Urothelium cell line (cell line): ENCODE results near the gene MCM7.

ENCODE experiments used
- DNase-seq: peaks from one replicate; pipeline ENCODE4 v3.0.0; 2011; ENCODE audit warnings: low spot score, mixed read lengths
- FAIRE-seq: peaks from 2 replicates; lab custom pipeline; 2011; peaks lifted over from hg19 to GRCh38; lab: Jason Lieb, UNC

The MCM7 gene

GRCh38 chr7:100124301-100125230 lies 23.4 kb upstream of the MCM7 start:
- FAIRE-seq = no peak
- no peak for DNase-seq

GRCh38 chr7:100122568-100122967 lies 21.4 kb upstream of the MCM7 start:
- DNase-seq (no peak), FAIRE-seq (no peak)

GRCh38 chr7:100122067-100122466 lies 20.9 kb upstream of the MCM7 start:
- FAIRE-seq (no peak), DNase-seq (no peak)

- DNase-seq (no peak), FAIRE-seq (no peak)
Observed at GRCh38 chr7:100120733-100121036, 19.5 kb upstream of the MCM7 start.

DNA sequence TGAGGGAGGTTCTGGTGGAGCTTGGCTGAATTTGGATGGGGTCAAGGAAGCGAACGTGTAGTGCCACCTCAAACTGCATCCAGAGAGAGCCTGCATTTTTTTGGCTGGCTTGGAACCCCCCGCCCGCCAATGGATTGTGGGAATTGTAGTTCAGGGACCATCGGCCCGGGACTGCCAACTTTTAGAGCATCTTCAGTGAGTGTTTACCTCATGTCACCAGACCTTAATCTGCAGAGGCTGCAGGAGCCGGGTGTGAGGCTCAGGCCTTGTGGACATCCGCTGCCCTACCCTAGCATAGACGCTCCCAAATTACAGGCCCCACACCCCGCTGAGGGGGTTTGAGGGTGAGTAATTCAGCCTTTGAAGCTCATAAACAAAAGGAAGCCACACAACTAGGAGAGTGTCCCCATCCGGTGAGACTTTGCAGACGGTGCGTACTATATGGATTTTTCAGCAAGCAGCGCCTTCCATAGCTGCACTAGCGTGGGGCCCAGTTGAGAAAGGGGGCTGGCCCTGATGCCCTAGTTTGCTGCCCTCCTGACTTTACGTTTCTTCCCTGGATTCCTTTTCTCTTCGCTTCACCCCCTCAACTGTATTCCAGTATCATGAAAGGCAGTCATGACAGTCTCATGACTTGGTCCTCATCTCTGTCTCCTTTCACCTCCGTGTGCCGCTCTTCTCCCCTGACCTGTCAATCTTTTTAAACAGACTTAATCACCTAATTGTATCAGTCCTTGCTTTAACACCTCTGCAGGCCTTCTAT lies 19.0 kb upstream of the MCM7 start:
- FAIRE-seq (no peak), DNase-seq (peak; percentile 89)

DNA sequence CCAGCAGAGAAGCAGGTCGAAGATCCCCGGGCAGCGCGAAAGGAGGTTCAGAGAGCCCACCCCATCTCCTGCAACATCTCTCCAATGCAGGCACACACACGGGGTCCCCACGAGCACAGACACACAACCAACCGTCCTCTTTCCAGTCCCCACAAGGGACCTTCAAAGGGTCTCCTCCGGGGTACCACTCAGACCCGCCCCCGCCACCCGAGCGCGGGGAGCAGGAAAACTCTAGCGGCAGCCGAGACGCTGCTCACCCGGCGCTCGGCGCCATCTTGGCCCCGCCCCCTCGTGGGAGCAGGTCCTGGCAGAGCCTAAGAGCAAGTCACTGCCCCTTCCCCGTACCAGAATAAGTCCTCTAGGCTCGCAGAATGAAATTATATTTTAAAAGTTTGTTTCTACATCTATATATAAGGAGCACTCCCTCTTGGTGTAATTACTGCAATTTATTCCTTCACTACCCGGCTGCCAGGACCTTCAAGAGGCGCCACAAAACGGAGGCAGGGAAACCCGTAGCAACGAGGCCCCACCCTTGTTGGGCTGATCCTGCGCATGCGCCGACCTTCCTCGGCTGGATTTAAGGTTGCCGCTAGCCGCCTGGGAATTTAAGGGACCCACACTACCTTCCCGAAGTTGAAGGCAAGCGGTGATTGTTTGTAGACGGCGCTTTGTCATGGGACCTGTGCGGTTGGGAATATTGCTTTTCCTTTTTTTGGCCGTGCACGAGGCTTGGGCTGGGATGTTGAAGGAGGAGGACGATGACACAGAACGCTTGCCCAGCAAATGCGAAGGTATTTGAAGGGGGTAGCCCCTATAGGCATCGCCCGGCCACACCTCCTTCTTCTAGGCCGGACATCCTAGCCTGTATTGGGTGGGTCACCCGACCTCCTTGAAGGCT lies 18.1 kb upstream of the MCM7 start, which contains the start of the genes CNPY4 and TAF6:
CNPY4 (plus strand) TSS at position 563 of the 898 bp plus-strand sequence; CDS start at position 674, 111 bp downstream.
TAF6 (minus strand) TSS at position 287 of the 898 bp plus-strand sequence. CDS start 5,149 bp downstream, outside the sequence.
- DNase-seq = peak; percentile 100
- FAIRE-seq = peak; percentile 79

DNA sequence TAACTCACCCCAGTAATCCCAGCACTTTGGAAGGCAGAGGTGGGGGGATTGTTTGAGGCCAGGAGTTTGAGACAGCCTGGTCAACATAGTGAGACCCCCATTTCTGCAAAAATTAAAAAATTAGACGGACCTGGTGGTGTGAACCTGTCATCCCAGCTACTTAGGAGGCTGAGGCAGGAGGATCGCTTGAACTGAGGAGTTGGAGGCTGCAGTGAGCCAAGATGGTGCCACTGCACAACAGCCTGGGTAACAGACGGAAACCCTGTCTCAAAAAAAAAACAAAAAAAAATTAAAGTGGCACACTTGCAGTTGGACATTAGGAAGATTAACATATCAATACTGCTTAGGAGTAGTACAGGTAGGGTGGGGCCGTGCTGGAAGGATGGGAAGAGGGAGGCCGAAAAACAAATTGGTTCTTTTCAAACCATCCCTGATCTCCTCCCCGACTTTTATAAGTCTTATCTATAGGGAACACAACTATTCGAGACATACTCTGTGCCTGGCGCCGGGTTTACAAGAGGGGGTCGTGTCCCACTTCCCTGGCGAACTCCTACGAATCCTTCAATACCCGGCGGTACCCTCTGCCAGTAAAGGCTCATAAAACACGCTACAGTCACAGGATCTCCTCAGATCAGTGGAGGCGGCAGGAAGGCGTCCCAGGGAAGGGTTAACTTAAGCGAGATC lies 17.3 kb upstream of the MCM7 start:
- FAIRE-seq (no peak), DNase-seq (no peak)

GRCh38 chr7:100115026-100115425 lies 13.8 kb upstream of the MCM7 start:
- DNase-seq = no peak

DNA sequence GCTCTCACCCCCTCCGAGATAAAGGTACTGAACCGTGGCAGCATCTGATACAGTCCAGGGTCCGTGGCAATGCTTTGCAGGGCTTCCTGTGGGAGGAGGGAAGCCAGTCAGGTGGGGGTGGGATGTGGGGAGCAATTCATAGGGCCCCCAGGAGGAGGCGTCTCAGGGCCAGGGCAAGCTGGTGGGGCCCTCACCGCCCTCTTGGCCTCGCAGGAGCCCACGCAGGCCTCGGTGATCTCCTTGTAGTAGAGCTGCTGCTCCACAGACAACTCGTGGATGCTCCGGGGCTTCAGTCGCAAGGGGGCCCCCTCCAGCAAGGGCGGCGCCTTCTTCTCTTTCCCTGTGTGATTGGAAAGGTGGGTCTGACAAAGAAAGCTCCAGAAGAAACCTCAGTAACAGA lies 10.7 kb upstream of the MCM7 start:
- FAIRE-seq (no peak), DNase-seq (no peak)

More at GRCh38 chr7:100115026-100115425, 13.8 kb upstream of the MCM7 start:
- FAIRE-seq = no peak

DNA sequence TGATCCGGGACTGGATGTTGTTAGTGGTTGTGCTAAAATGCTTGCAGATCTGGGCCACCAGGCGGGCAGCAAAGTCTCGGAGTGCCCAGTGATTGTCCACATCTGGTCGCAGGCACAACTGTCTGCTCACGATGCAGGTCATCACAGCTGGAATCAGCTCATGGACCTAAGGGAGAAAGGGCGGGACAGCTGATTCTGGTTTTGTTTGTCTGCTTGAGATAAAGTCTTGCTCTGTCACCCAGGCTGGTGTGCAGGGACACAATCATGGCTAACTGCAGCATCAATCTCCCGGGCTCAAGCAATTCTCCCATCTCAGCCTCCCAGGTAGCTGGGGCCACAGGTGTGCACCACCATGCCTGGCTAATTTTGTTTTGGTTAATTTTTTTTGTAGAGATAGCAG lies 10.0 kb upstream of the MCM7 start:
- FAIRE-seq = no peak

GRCh38 chr7:100109521-100110163 lies 8.4 kb upstream of the MCM7 start:
- no peak for DNase-seq
- FAIRE-seq = peak; percentile 73

More for the DNA sequence above, 10.0 kb upstream of the MCM7 start:
- no peak for DNase-seq

GRCh38 chr7:100107890-100108289 lies 6.7 kb upstream of the MCM7 start:
- no peak for FAIRE-seq
- no peak for DNase-seq

DNA sequence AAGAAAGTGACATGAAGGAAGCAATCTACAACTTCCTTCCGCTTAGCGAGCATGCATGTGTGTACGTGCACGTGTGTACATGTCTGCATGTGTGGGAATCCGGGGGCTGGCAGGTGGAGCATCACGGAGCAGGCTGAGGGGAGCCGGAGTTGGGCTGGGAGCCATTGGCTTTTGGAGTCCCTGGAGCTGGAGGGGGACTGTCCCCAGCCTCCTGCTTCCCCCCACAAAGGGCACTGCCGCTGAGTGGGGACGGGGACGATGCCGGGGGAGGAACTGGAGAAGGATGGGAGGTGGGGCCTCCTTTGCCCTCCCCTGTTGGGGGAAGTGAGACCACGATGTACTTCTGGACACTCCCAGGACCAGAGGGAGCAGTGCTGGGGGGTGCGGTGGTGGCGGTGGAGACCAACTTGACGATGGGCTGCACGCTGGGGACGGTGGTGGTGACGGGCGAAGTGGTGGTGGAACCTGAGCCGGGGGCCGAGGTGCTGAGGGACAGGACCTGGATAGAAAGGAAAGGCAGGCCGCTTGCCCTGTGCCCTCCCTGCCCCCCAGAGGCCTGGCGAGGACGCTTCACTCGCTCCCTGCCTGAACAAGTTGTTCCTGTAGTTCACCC lies 6.0 kb upstream of the MCM7 start:
- DNase-seq = no peak
- peak; percentile 5 for FAIRE-seq

DNA sequence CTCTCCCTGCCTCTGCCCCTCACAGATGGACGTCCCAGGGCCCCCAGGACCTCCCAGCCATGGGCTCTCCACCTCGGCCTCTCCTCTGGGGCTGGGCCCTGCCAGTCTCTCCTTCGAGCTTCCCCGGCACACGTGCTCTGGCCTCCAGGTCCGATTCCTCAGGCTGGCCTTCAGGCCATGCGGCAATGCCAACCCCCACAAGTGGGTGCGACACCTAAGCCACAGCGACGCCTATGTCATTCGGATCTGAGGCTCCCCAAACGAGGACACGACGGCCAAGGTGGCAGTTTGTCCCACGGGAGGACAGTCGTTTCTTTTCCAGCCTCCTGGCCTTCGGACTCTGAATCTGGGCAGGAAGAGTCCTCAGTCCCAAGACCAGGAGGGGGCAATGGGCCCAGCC lies 5.4 kb upstream of the MCM7 start:
- FAIRE-seq = no peak
- no peak for DNase-seq

- no peak for FAIRE-seq
- DNase-seq = no peak
Observed at GRCh38 chr7:100105534-100105933, 4.3 kb upstream of the MCM7 start.

DNA sequence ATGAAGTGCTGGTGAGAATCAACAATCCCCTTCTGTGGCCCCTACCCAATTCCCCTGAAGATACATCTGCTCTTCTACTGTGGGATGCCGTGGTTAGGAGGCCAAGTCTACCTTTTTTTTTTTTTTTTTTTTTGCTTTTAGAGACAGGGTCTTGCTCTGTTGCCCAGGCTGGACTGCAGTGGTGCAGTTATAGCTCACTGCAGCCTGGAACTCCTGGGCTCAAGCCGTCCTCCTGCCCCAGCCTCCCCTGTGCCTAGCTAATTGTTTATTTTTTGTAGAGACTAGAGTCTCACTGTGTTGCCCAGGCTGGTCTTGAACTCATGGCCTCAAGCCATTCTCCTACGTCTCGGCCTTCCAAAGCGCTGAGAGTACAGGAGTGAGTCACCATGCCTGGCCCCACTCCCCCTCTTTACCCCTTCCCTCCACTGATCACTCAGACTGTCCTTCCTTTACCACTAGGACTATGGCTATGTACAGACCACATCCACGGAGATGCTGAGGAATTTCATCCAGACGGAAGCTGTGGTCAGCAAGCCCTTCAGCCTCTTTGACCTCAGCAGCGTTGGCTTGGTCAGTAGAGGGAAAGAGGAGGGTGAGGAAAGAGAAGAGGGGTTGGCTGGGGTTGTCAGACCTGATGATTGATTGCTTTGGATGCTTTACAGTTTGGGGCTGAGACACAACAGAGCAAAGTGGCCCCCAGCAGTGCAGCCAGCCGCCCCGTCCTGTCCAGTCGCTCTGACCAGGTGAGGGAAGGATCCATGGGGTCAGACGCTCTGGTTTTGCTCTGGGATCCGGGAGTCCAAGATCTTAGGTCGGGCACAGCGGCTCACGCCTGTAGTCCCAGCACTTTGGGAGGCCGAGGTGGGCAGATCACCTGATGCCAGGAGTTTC lies 2.0 kb upstream of the MCM7 start:
- FAIRE-seq = no peak
- no peak for DNase-seq

DNA sequence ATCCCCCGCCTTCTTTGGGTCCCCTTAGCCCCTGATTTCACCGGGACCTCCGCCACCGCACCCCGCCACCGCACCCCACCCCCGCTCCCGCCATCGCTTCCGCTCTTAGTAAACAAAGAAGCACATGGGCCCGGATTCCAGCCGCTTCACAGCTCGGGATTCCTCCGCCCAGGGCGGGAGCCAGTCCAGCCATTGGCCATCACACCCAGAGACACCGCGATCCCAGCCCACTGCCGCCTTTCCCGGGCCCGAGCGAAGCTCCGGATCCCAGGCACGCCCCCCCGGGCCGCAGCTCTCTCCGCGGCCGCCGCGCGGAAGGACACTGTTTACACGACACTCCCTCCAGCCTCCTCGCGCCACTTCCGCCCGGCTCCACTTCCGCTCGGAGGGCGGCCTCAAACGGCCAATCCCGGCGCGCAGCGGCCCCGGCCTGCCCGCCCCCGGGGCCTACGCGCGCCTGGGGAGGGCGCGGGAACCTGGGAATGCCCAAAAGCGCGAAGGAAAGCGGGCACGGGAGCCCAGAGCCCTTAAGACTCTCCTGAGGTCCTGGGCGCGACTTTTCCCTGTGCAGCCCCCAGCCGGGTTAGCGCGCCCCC lies 679 bp downstream of the MCM7 start:
- DNase-seq = peak; percentile 98
- FAIRE-seq = peak; percentile 92

- DNase-seq (no peak), FAIRE-seq (no peak)
Observed at GRCh38 chr7:100099452-100099851, 1.7 kb downstream of the MCM7 start.
